ENCODE measurements around the gene SLC9A5.

SLC9A5 gene

GRCh38 chr16:67286441-67287235 lies 37.9 kb downstream of the SLC9A5 start:
- Histone ChIP-seq H3K4me3 (replicated peaks; ENCODE audit: insufficient read depth, low read length) (no peak overlapping the region), H3K27ac (replicated peaks) (no peak overlapping the region), H3K27me3 (ENCODE audit: insufficient read depth, poor library complexity, severe bottlenecking) (no peaks in the 10 kb centered on the region)
- TF ChIP-seq SPI1 (IDR thresholded peaks at IDR 0.05; ENCODE audit: borderline replicate concordance, low read depth) (no peak), POLR2AphosphoS5 (IDR thresholded peaks at IDR 0.05; ENCODE audit: low read depth) (no peak), GABPA (IDR thresholded peaks at IDR 0.05; ENCODE audit: low read depth) (no peak), CTCF (IDR thresholded peaks at IDR 0.05; ENCODE audit: insufficient read depth, low read length) (no peak)
- TF ChIP-seq, protein P1, sequence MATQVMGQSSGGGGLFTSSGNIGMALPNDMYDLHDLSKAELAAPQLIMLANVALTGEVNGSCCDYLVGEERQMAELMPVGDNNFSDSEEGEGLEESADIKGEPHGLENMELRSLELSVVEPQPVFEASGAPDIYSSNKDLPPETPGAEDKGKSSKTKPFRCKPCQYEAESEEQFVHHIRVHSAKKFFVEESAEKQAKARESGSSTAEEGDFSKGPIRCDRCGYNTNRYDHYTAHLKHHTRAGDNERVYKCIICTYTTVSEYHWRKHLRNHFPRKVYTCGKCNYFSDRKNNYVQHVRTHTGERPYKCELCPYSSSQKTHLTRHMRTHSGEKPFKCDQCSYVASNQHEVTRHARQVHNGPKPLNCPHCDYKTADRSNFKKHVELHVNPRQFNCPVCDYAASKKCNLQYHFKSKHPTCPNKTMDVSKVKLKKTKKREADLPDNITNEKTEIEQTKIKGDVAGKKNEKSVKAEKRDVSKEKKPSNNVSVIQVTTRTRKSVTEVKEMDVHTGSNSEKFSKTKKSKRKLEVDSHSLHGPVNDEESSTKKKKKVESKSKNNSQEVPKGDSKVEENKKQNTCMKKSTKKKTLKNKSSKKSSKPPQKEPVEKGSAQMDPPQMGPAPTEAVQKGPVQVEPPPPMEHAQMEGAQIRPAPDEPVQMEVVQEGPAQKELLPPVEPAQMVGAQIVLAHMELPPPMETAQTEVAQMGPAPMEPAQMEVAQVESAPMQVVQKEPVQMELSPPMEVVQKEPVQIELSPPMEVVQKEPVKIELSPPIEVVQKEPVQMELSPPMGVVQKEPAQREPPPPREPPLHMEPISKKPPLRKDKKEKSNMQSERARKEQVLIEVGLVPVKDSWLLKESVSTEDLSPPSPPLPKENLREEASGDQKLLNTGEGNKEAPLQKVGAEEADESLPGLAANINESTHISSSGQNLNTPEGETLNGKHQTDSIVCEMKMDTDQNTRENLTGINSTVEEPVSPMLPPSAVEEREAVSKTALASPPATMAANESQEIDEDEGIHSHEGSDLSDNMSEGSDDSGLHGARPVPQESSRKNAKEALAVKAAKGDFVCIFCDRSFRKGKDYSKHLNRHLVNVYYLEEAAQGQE (IDR thresholded peaks at IDR 0.05; ENCODE audit: insufficient replicate concordance, low read depth), result no peak
- DNase-seq (ENCODE audit: low read depth in 1 of 2, low spot score in 1 of 2), result no peak

GRCh38 chr16:67287960-67288359 lies 39.2 kb downstream of the SLC9A5 start:
- DNase-seq (ENCODE audit: low read depth in 1 of 2, low spot score in 1 of 2), result no peak
- Histone ChIP-seq H3K27ac (replicated peaks) (no peak overlapping the region), H3K4me3 (replicated peaks; ENCODE audit: insufficient read depth, low read length) (no peak overlapping the region), H3K27me3 (ENCODE audit: insufficient read depth, poor library complexity, severe bottlenecking) (no peaks in the 10 kb centered on the region)
- no peak for TF ChIP-seq POLR2AphosphoS5 (IDR thresholded peaks at IDR 0.05; ENCODE audit: low read depth)
- TF ChIP-seq SPI1 (IDR thresholded peaks at IDR 0.05; ENCODE audit: borderline replicate concordance, low read depth), result no peak
- TF ChIP-seq, protein P1 (IDR thresholded peaks at IDR 0.05; ENCODE audit: insufficient replicate concordance, low read depth), result no peak
- TF ChIP-seq CTCF (IDR thresholded peaks at IDR 0.05; ENCODE audit: insufficient read depth, low read length), result no peak
- TF ChIP-seq GABPA (IDR thresholded peaks at IDR 0.05; ENCODE audit: low read depth), result no peak

GRCh38 chr16:67291461-67291860 lies 42.7 kb downstream of the SLC9A5 start:
- Histone ChIP-seq H3K4me3 (replicated peaks; ENCODE audit: insufficient read depth, low read length) (no peak overlapping the region), H3K27ac (replicated peaks) (no peak overlapping the region)
- DNase-seq (ENCODE audit: low read depth in 1 of 2, low spot score in 1 of 2), result no peak

More at GRCh38 chr16:67291461-67291860, 42.7 kb downstream of the SLC9A5 start:
- no peak for TF ChIP-seq SPI1 (IDR thresholded peaks at IDR 0.05; ENCODE audit: borderline replicate concordance, low read depth)
- no peak for TF ChIP-seq POLR2AphosphoS5 (IDR thresholded peaks at IDR 0.05; ENCODE audit: low read depth)
- TF ChIP-seq GABPA (IDR thresholded peaks at IDR 0.05; ENCODE audit: low read depth), result no peak
- TF ChIP-seq, protein P1 (IDR thresholded peaks at IDR 0.05; ENCODE audit: insufficient replicate concordance, low read depth), result no peak
- TF ChIP-seq CTCF (IDR thresholded peaks at IDR 0.05; ENCODE audit: insufficient read depth, low read length), result no peak
- H3K27me3 ChIP-seq (ENCODE audit: insufficient read depth, poor library complexity, severe bottlenecking), result no peaks in the 10 kb centered on the region

Measured in HL-60 (cell line).